IPS DF 6.9 (cell line): Measurements from ENCODE around the gene CC2D1A.
"Not testable (repeated sequence)": the region's sequence is repeated elsewhere in the genome, so short reads cannot be mapped to it uniquely, and the experiment has no call there.

Experiments used
- DNase-seq: peaks from one replicate; pipeline ENCODE4 v3.0.0-alpha.2; 2013; ENCODE audit warnings: low read depth, low spot score
- H3K27ac ChIP-seq: one replicate; pipeline ENCODE4 v1.5.1; 2013; ENCODE audit warnings: low read length, control low read depth
- H3K27me3 ChIP-seq: 2 replicates; pipeline ENCODE4 v1.6.1; 2013; ENCODE audit warnings: mild to moderate bottlenecking, low read length; ENCODE audit not compliant: control insufficient read depth, insufficient read depth
- H3K36me3 ChIP-seq: 2 replicates; pipeline ENCODE4 v1.6.1; 2013; ENCODE audit warnings: low read length; ENCODE audit not compliant: control insufficient read depth, insufficient read depth
- H3K4me1 ChIP-seq: 2 replicates; pipeline ENCODE4 v1.6.1; 2013; ENCODE audit warnings: low read length; ENCODE audit not compliant: control insufficient read depth, insufficient read depth
- H3K4me3 ChIP-seq: 2 replicates; pipeline ENCODE4 v1.5.1; 2013; ENCODE audit warnings: mild to moderate bottlenecking, low read length
- H3K9me3 ChIP-seq: 2 replicates; pipeline ENCODE4 v1.6.1; 2013; ENCODE audit warnings: low read length, inconsistent platforms; ENCODE audit not compliant: control insufficient read depth, insufficient read depth
- WGBS: extraction: QIAGEN DNeasy Blood & Tissue Kit; methylation state at CpG from one replicate; pipeline ENCODE4 v1.1.7; 2013; ENCODE audit warnings: mixed read lengths, missing lambda C conversion rate; ENCODE audit not compliant: insufficient read length, insufficient coverage; 5-methylcytosine and 5-hydroxymethylcytosine counted together

Gene CC2D1A

DNA sequence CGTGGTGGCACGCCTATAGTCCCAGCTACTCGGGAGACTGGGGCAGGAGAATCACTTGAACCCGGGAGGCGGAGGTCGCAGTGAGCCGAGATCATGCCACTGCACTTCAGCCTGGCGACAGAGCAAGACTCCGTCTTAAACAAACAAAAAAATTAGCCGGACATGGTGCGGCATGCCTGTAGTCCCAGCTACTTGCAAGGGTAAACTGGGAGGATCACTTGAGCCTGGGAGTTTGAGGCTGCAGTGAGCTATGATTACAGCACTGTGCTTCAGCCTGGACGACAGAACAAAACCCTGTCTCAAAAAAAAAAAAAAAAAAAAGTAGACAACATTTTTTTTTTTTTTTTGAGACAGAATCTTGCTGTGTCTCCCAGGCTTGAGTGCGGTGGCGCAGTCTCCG, 65.9 kb downstream of the CC2D1A start:
- H3K9me3 ChIP-seq, H3K27ac ChIP-seq, H3K4me1 ChIP-seq, DNase-seq, H3K4me3 ChIP-seq, H3K27me3 ChIP-seq: not testable (repeated sequence)
- H3K36me3 ChIP-seq = peaks cover 17% of the 10 kb centered on the region
- WGBS = no CpG with 5 or more reads among the region's 15 CpGs

DNA sequence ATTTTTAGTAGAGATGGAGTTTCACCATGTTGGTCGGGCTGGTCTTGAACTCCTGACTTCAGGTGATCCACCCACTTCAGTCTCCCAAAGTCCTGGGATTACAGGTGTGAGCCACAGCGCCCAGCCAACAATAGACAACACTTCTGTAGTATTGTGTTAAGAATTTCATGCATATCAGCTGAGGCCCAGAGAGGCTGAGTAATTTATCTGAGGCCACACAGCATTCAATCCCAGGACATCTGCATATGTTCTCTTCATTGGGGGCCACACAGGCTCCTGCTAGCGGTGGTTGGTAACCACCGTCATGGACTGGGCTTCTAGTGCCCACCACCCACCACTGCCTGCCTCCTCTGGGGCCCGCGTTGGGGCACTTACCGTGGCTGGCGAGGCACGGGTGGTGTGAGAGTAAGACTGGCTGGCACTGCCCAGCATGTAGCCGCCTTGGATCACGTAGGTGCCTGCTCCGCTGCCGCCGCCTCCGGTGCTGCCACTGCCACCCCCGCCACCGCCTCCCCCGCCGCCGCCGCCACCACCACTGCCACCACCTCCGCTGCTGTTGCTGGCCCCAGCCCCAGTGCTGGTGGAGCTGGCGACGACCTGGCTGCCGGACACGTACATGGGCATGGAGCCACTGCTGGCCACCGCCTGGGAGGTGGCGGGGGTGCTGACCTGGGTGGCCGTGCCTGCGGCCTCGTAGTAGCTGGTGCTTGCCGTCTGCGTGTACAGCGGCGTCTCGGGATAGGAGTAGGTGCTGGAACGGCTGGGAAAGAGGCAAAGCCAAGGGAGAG, 66.6 kb downstream of the CC2D1A start:
- no CpG with 5 or more reads among the region's 37 CpGs for WGBS

DNA sequence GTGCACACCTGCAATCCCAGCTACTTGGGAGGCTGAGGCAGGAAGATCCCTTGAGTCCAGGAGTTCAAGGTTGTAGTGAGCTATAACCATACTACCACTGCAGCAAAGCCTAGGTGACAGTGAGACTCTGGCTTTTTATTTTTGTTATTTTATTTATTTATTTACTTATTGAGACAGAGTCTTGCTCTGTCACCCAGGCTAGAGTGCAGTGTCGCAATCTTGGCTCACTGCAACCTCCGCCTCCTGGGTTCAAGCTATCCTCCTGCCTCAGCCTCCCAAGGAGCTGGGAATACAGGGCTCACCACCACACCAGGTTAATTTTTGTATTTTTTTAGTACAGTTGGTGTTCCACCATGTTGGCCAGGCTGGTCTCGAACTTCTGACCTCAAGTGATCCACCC, 67.5 kb downstream of the CC2D1A start:
- peaks cover 10% of the 10 kb centered on the region for H3K36me3 ChIP-seq
- H3K4me1 ChIP-seq, DNase-seq, H3K27ac ChIP-seq, H3K27me3 ChIP-seq, H3K9me3 ChIP-seq, H3K4me3 ChIP-seq: not testable (repeated sequence)
- no CpG with 5 or more reads among the region's 3 CpGs for WGBS

More for the DNA sequence above, 66.6 kb downstream of the CC2D1A start:
- no peaks in the 10 kb centered on the region for H3K9me3 ChIP-seq
- H3K4me3 ChIP-seq = no peak overlapping the region
- peaks cover 2% of the 10 kb centered on the region; the same call in 1 of the 2 replicates for H3K4me1 ChIP-seq
- H3K36me3 ChIP-seq = peaks cover 17% of the 10 kb centered on the region
- no peaks in the 10 kb centered on the region for H3K27me3 ChIP-seq
- no peak overlapping the region for H3K27ac ChIP-seq
- no peak for DNase-seq

DNA sequence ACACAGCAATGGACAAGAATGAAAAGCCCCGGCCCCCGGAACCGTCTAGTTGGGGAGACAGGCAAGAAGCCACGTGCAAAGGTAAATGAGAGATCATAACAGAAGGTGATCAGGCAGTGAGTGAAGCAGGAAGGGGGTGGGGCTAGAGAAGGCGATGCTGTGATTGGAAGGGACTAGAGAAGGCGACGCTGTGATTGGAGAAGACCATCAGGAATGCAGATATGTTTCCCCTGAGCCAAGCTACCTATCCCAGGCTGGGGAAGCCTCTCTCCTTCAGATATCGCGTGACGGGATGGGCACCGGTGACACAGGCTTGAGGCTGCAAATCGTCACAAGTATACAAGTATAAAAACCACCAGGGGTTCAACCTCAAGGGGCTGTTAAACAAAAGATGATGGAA, 68.1 kb downstream of the CC2D1A start:
- H3K9me3 ChIP-seq = no peaks in the 10 kb centered on the region
- peaks cover 2% of the 10 kb centered on the region; the same call in 1 of the 2 replicates for H3K4me1 ChIP-seq
- H3K27me3 ChIP-seq = no peaks in the 10 kb centered on the region
- peak; percentile 90 for DNase-seq
- H3K27ac ChIP-seq = no peak overlapping the region
- peaks cover 5% of the 10 kb centered on the region; the same call in 1 of the 2 replicates for H3K36me3 ChIP-seq
- no peak overlapping the region for H3K4me3 ChIP-seq
- no CpG with 5 or more reads among the region's 12 CpGs for WGBS

DNA sequence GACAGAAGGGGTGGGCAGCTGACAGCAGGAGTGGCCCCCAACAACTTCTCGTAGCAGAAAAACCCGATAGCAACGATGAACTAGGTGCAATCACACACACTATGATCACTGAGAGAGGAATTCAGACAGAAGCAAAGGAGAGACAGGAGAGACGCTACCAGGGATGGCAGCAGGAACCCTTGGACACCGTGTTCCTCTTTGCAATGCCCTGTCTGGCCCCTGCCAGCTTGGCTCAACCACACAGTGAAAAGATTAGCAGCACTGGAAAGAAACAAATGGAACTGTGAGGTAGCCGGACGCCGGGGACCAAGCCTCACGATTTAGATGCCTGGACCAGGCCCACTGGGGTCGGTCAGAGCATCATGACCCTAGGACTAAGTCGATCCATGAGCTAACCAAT, 69.9 kb downstream of the CC2D1A start:
- Histone ChIP-seq H3K4me3 (no peak overlapping the region), H3K27me3 (no peaks in the 10 kb centered on the region), H3K4me1 (peaks cover 7% of the 10 kb centered on the region), H3K9me3 (no peaks in the 10 kb centered on the region), H3K36me3 (no peaks in the 10 kb centered on the region; the same call in 1 of the 2 replicates), H3K27ac (no peak overlapping the region)
- DNase-seq = no peak
- no CpG with 5 or more reads among the region's 11 CpGs for WGBS

DNA sequence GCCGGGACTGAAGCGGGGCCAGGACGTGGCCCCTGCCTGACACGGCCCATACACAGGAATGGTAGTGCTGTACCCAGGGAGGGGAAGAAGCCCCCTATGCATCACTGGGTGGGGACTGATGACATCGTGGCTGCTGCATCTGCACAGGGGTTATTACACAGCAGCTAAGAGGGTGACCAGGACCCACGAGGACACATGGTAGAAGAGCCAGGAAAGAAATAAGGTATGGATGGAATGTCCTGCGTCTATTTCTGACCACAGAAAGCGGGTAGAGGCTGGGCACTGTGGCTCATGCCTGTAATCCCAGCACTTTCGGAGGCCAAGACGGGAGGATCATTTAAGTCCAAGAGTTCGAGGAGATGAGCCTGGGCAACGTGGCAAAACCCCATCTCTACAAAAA, 70.4 kb downstream of the CC2D1A start:
- WGBS = no CpG with 5 or more reads among the region's 12 CpGs
- no peaks in the 10 kb centered on the region for H3K9me3 ChIP-seq
- H3K4me3 ChIP-seq = no peak overlapping the region
- DNase-seq = no peak
- H3K27ac ChIP-seq = no peak overlapping the region
- H3K36me3 ChIP-seq = no peaks in the 10 kb centered on the region; the same call in 1 of the 2 replicates
- no peaks in the 10 kb centered on the region for H3K27me3 ChIP-seq
- peaks cover 7% of the 10 kb centered on the region for H3K4me1 ChIP-seq

- Histone ChIP-seq H3K36me3 (no peaks in the 10 kb centered on the region; the same call in 1 of the 2 replicates), H3K27me3 (no peaks in the 10 kb centered on the region), H3K4me3 (no peak overlapping the region), H3K4me1 (peaks cover 7% of the 10 kb centered on the region), H3K9me3 (no peaks in the 10 kb centered on the region), H3K27ac (no peak overlapping the region)
- WGBS = no CpG with 5 or more reads among the region's 12 CpGs
- no peak for DNase-seq
These were observed 71.8 kb downstream of the CC2D1A start for GRCh38 chr19:13977803-13978202.

GRCh38 chr19:13978351-13979243, 72.6 kb downstream of the CC2D1A start:
- peak; percentile 93 for DNase-seq
- peaks cover 10% of the 10 kb centered on the region for H3K4me1 ChIP-seq
- no peaks in the 10 kb centered on the region for H3K9me3 ChIP-seq
- peaks cover 2% of the 10 kb centered on the region; the same call in 1 of the 2 replicates for H3K36me3 ChIP-seq
- H3K4me3 ChIP-seq = peak overlapping the region; percentile 34; the same call in 1 of the 2 replicates
- WGBS = no CpG with 5 or more reads among the region's 74 CpGs
- H3K27me3 ChIP-seq = no peaks in the 10 kb centered on the region
- no peak overlapping the region for H3K27ac ChIP-seq

DNA sequence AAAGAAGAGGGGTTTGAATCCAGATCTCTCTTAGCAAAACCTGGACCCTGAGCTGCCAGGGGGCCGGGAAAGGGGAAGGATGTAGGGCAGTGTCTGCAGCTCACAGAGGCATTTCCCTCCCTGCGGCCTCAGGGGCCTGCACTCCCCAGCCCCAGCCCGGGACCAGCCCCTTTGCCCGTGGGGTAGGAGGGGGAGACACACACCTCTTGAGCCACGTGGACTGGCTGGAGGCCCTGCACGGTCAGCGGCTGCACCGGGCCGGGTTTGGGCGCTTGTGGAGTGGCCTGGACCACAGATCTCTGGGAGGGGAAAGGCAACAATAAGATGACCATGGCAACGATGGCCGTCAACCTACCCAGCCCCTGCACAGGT, 73.2 kb downstream of the CC2D1A start:
- peaks cover 2% of the 10 kb centered on the region; the same call in 1 of the 2 replicates for H3K36me3 ChIP-seq
- no peak overlapping the region for H3K27ac ChIP-seq
- peaks cover 14% of the 10 kb centered on the region for H3K4me1 ChIP-seq
- no peak for DNase-seq
- no peaks in the 10 kb centered on the region for H3K27me3 ChIP-seq
- no CpG with 5 or more reads among the region's 12 CpGs for WGBS
- no peaks in the 10 kb centered on the region for H3K9me3 ChIP-seq
- H3K4me3 ChIP-seq = peak overlapping the region; percentile 34; the same call in 1 of the 2 replicates

- H3K4me1 ChIP-seq = peaks cover 12% of the 10 kb centered on the region
- H3K9me3 ChIP-seq = no peaks in the 10 kb centered on the region
- WGBS = no CpG with 5 or more reads among the region's 12 CpGs
- H3K27ac ChIP-seq = no peak overlapping the region
- no peaks in the 10 kb centered on the region for H3K27me3 ChIP-seq
- no peak for DNase-seq
- no peak overlapping the region for H3K4me3 ChIP-seq
- peaks cover 2% of the 10 kb centered on the region; the same call in 1 of the 2 replicates for H3K36me3 ChIP-seq
These were observed 73.7 kb downstream of the CC2D1A start for GRCh38 chr19:13979686-13980085.
